DOHH2 (cell line): ENCODE measurements around the gene LSS.

Experiments
- H3F3A ChIP-seq: fragments of 200-600 bp; sonication (generic), shearing (Covaris generic); 2 replicates; pipeline ENCODE4 v1.6.0; 2016; ENCODE audit warnings: antibody characterized with exemption, mild to moderate bottlenecking; ENCODE audit not compliant: control insufficient read depth, insufficient read depth
- H3K27ac ChIP-seq: fragments of 200-600 bp; sonication (generic); 2 replicates; pipeline ENCODE4 v1.5.1; 2014; ENCODE audit warnings: low read depth, mild to moderate bottlenecking, low read length, moderate library complexity
- H3K27me3 ChIP-seq: fragments of 200-600 bp; sonication (generic); 2 replicates; pipeline ENCODE4 v1.6.1; 2014; ENCODE audit warnings: mild to moderate bottlenecking, low read length, mixed read lengths; ENCODE audit not compliant: control insufficient read depth
- H3K36me3 ChIP-seq: fragments of 200-600 bp; sonication (generic); 2 replicates; pipeline ENCODE4 v1.6.1; 2014; ENCODE audit warnings: mild to moderate bottlenecking, low read length, moderate library complexity, mixed read lengths; ENCODE audit not compliant: control insufficient read depth
- H3K4me1 ChIP-seq: fragments of 200-600 bp; sonication (generic); 2 replicates; pipeline ENCODE4 v1.6.1; 2014; ENCODE audit warnings: mild to moderate bottlenecking, low read length, mixed read lengths; ENCODE audit not compliant: control insufficient read depth
- H3K4me2 ChIP-seq: fragments of 200-600 bp; sonication (generic); 2 replicates; pipeline ENCODE4 v1.6.0; 2014; ENCODE audit warnings: mild to moderate bottlenecking, low read length, moderate library complexity
- H3K4me3 ChIP-seq: fragments of 200-600 bp; sonication (generic); 2 replicates; pipeline ENCODE4 v1.5.1; 2014; ENCODE audit warnings: mild to moderate bottlenecking, low read length, mixed read lengths
- H3K79me2 ChIP-seq: fragments of 200-600 bp; sonication (generic); 2 replicates; pipeline ENCODE4 v1.6.1; 2014; ENCODE audit warnings: mild to moderate bottlenecking, low read length, mixed read lengths; ENCODE audit not compliant: control insufficient read depth
- H3K9me2 ChIP-seq: fragments of 200-600 bp; sonication (generic); replicated peaks from 2 replicates; pipeline ENCODE4 v1.6.1; 2014; ENCODE audit warnings: mild to moderate bottlenecking, low read length, mixed read lengths; ENCODE audit not compliant: control insufficient read depth
- H3K9me3 ChIP-seq: fragments of 200-600 bp; sonication (generic); 2 replicates; pipeline ENCODE4 v1.6.1; 2014; ENCODE audit warnings: antibody characterized with exemption, low read length, mixed read lengths; ENCODE audit not compliant: control insufficient read depth, insufficient read depth
- H4K20me1 ChIP-seq: fragments of 200-600 bp; sonication (generic); 2 replicates; pipeline ENCODE4 v1.6.0; 2014; ENCODE audit warnings: low read depth, mild to moderate bottlenecking, antibody characterized with exemption, low read length, moderate library complexity; ENCODE audit not compliant: control insufficient read depth, insufficient read depth
- EZH2phosphoT487 ChIP-seq: fragments of 200-600 bp; sonication (generic); IDR thresholded peaks from 2 replicates; pipeline ENCODE4 v1.6.1; 2017; ENCODE audit warnings: borderline replicate concordance, mild to moderate bottlenecking, antibody characterized with exemption, low read length, moderate library complexity, mixed read lengths
- TF ChIP-seq, protein P1 (sequence below): fragments of 200-600 bp; sonication (generic); IDR thresholded peaks from one replicate; pipeline ENCODE4 v1.5.1; 2014; ENCODE audit warnings: antibody characterized with exemption, mild to moderate bottlenecking, low read depth, low read length; ENCODE audit not compliant: poor library complexity, severe bottlenecking

Gene LSS

GRCh38 chr21:46196733-46197132, 31.8 kb downstream of the LSS start:
- Histone ChIP-seq H3K9me2 (no peaks in the 10 kb centered on the region), H3K4me3 (no peak overlapping the region), H3K79me2 (no peaks in the 10 kb centered on the region), H3K4me1 (no peaks in the 10 kb centered on the region), H3K36me3 (peaks cover 86% of the 10 kb centered on the region), H4K20me1 (no peaks in the 10 kb centered on the region), H3K4me2 (no peak overlapping the region), H3K27me3 (no peaks in the 10 kb centered on the region), H3K27ac (no peak overlapping the region), H3K9me3 (no peaks in the 10 kb centered on the region), H3F3A (no peaks in the 10 kb centered on the region)
- TF ChIP-seq, protein P1, sequence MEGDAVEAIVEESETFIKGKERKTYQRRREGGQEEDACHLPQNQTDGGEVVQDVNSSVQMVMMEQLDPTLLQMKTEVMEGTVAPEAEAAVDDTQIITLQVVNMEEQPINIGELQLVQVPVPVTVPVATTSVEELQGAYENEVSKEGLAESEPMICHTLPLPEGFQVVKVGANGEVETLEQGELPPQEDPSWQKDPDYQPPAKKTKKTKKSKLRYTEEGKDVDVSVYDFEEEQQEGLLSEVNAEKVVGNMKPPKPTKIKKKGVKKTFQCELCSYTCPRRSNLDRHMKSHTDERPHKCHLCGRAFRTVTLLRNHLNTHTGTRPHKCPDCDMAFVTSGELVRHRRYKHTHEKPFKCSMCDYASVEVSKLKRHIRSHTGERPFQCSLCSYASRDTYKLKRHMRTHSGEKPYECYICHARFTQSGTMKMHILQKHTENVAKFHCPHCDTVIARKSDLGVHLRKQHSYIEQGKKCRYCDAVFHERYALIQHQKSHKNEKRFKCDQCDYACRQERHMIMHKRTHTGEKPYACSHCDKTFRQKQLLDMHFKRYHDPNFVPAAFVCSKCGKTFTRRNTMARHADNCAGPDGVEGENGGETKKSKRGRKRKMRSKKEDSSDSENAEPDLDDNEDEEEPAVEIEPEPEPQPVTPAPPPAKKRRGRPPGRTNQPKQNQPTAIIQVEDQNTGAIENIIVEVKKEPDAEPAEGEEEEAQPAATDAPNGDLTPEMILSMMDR: no peak
- TF ChIP-seq EZH2phosphoT487: no peak

DNA sequence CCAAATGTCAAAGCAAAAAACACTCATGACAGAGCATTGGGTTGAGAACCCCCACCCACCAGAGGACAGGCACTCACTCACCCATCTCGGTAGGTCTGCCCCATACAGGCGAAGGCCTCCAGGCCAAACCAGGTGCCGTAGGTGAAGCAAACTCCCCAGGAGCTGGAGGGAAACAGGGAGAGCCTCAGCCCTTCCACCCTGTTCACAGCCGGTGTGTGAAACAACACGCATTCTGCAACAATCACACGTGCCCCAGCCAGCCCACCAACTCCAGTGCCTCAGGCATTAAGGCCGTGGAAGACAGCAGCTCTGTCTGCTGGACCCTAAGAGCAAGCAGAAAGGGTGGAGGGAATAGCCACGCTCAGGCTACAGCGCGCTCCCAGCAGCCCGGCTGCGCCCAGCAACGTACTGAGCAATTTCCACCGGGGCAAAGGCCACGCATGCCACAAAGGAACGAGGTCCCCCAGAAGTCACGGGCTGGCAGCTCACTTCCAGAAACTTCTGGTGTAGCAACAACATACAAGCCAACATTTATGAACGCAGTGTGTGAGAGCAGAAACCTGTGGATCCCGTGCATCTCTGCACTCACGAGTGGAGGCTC, 32.9 kb downstream of the LSS start:
- H3K36me3 ChIP-seq: peaks cover 94% of the 10 kb centered on the region
- H3K4me1 ChIP-seq: no peaks in the 10 kb centered on the region
- no peak overlapping the region for H3K4me3 ChIP-seq
- TF ChIP-seq, protein P1: no peak
- TF ChIP-seq EZH2phosphoT487: no peak
- H3K79me2 ChIP-seq: no peaks in the 10 kb centered on the region
- H3K4me2 ChIP-seq: no peak overlapping the region
- no peaks in the 10 kb centered on the region for H4K20me1 ChIP-seq
- no peaks in the 10 kb centered on the region for H3K27me3 ChIP-seq
- no peaks in the 10 kb centered on the region for H3K9me3 ChIP-seq
- H3K27ac ChIP-seq: no peak overlapping the region
- H3K9me2 ChIP-seq: no peaks in the 10 kb centered on the region
- no peaks in the 10 kb centered on the region for H3F3A ChIP-seq

DNA sequence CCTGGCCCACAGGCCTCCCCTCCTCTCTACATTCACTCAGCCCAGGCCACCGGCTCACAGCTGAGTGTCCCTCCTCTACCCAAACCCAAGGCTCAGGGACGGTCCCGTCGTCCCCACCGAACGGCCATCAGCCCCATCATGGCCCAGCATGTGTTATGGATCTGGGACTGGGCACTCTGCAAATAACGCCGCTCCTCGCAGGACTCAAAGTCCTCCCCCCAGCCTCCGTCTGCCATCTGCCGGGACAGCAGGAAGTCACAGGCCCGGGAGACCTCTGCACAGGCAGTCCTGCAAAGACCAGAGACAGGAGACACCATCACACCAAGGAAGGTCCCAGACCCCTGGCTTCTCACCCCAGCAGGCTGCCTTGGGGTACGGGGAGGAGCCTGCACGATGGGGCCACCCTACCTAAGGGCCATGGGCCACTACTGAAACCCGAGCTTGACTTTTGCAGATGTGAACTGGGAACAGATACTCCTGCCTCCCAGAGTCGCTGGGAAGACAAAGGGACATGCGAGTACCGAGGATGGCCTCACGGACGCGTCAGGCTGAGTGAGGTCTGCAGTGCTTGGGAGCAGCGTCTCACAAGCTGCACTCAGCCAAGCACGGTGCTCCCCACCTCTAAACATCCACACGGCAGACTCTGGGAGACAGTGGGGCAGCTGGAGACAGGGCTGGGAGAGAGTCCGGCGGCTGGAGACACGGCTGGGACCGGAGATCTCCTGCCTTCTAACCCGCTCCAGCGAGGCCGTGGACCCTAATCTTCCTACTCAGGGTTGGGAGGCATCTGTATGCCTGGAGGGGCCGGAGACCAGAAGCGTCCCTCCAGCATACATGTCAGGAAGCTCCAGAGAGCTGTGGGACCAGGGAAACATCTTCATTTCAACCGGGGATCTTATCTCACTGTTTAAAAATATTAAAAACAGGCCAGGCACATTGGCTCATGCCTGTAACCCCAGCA, 33.9 kb downstream of the LSS start:
- no peaks in the 10 kb centered on the region for H3K4me1 ChIP-seq
- H3K9me2 ChIP-seq: no peaks in the 10 kb centered on the region
- H3K79me2 ChIP-seq: no peaks in the 10 kb centered on the region
- no peaks in the 10 kb centered on the region for H3K9me3 ChIP-seq
- H3K36me3 ChIP-seq: peaks cover 91% of the 10 kb centered on the region
- no peak overlapping the region for H3K27ac ChIP-seq
- no peaks in the 10 kb centered on the region for H4K20me1 ChIP-seq
- H3K4me2 ChIP-seq: no peak overlapping the region
- TF ChIP-seq, protein P1: no peak
- TF ChIP-seq EZH2phosphoT487: no peak
- H3K27me3 ChIP-seq: no peaks in the 10 kb centered on the region
- H3F3A ChIP-seq: no peaks in the 10 kb centered on the region
- H3K4me3 ChIP-seq: no peak overlapping the region
